NCI-H2107 (cell line): Measurements from ENCODE around the gene HIGD2B.
A peak's percentile ranks its signal among the peaks of the same experiment; 100 is the strongest.
"Not testable (repeated sequence)": the region's sequence is repeated elsewhere in the genome, so short reads cannot be mapped to it uniquely, and the experiment has no call there.

Experiments used
- DNase-seq: peaks from one replicate; lab custom pipeline; 2025; lab: John Stamatoyannopoulos, UW

Gene HIGD2B

GRCh38 chr15:72685925-72686794 lies at the start of gene HIGD2B, which contains the start of gene BBS4:
TSS of gene HIGD2B (minus strand) at chr15:72686182. CDS start at chr15:72676374, 9,808 bp downstream.
TSS of gene BBS4 (plus strand) at chr15:72686207. CDS start at chr15:72686228, 21 bp downstream.
- no peak for DNase-seq

GRCh38 chr15:72735111-72735510 lies 49.1 kb upstream of the HIGD2B start:
- no peak for DNase-seq

- no peak for DNase-seq
Measured at GRCh38 chr15:72733941-72734738, 48.2 kb upstream of the HIGD2B start.

GRCh38 chr15:72732516-72732915 lies 46.5 kb upstream of the HIGD2B start:
- DNase-seq = no peak

GRCh38 chr15:72732086-72732485 lies 46.1 kb upstream of the HIGD2B start:
- DNase-seq = no peak

- DNase-seq = no peak
Measured at GRCh38 chr15:72728821-72729220, 42.8 kb upstream of the HIGD2B start.

- not testable (repeated sequence) for DNase-seq
Measured at GRCh38 chr15:72728249-72728648, 42.3 kb upstream of the HIGD2B start.

GRCh38 chr15:72727154-72727553 lies 41.2 kb upstream of the HIGD2B start:
- DNase-seq = no peak

- DNase-seq = not testable (repeated sequence)
Measured at GRCh38 chr15:72725851-72726250, 39.9 kb upstream of the HIGD2B start.

- no peak for DNase-seq
Measured at GRCh38 chr15:72725446-72725845, 39.5 kb upstream of the HIGD2B start.

- no peak for DNase-seq
Measured at GRCh38 chr15:72724028-72724427, 38.0 kb upstream of the HIGD2B start.

- DNase-seq = peak; percentile 2
Measured at GRCh38 chr15:72722071-72722696, 36.2 kb upstream of the HIGD2B start.

GRCh38 chr15:72708551-72709303 lies 22.7 kb upstream of the HIGD2B start:
- not testable (repeated sequence) for DNase-seq

GRCh38 chr15:72706266-72706665 lies 20.3 kb upstream of the HIGD2B start:
- no peak for DNase-seq

GRCh38 chr15:72700076-72700475 lies 14.1 kb upstream of the HIGD2B start:
- no peak for DNase-seq

- no peak for DNase-seq
Measured at GRCh38 chr15:72698938-72699337, 13.0 kb upstream of the HIGD2B start.

GRCh38 chr15:72690938-72691337 lies 5.0 kb upstream of the HIGD2B start:
- no peak for DNase-seq

- no peak for DNase-seq
Measured at GRCh38 chr15:72688697-72689096, 2.7 kb upstream of the HIGD2B start.

GRCh38 chr15:72685301-72685924 lies 569 bp downstream of the HIGD2B start:
- DNase-seq = no peak

GRCh38 chr15:72682772-72683171 lies 3.2 kb downstream of the HIGD2B start:
- no peak for DNase-seq

GRCh38 chr15:72680931-72681330 lies 5.1 kb downstream of the HIGD2B start:
- DNase-seq = no peak
